IMR-90 (cell line): ENCODE measurements around the gene JPT2. TPM values are rescaled to one million over a fixed set of nuclear protein-coding genes. Genes with fewer than 3 reads are reported as not detected.

ENCODE experiments used
- ATAC-seq: fragments of 200-7000 bp; cut with Tn5 transposase; 2 replicates; pipeline ENCODE4 v1.9.1; 2020; ENCODE audit warnings: low read depth, mild to moderate bottlenecking, moderate library complexity
- BruUV-seq: library from RNA; stranded (reverse); fragments of 400-500 nt; replicated peaks from 2 replicates; lab custom pipeline; 2021; lab: Mats Ljungman, UMichigan
- CTCF ChIA-PET: fragments of 300-600 bp; formaldehyde crosslinking; extraction: SDS; loops from one replicate; lab custom pipeline; 2021; ENCODE audit warnings: antibody characterized with exemption; lab: Yijun Ruan, JAX
- POLR2A ChIA-PET: fragments of 300-600 bp; sonication (Branson Sonifier 250); formaldehyde crosslinking; loops from one replicate; lab custom pipeline; 2022; ENCODE audit warnings: antibody characterized with exemption; ENCODE audit not compliant: unreplicated experiment; lab: Charles Lee
- DNase-seq: peaks from one replicate; pipeline ENCODE4 v3.0.0; 2013
- H2AFZ ChIP-seq: replicated peaks from 2 replicates; pipeline ENCODE3; 2013; ENCODE audit warnings: low read length, mild to moderate bottlenecking; ENCODE audit not compliant: poor library complexity
- H2AK5ac ChIP-seq: 2 replicates; pipeline ENCODE4 v1.6.1; 2013; ENCODE audit warnings: low read depth, low read length, inconsistent platforms
- H2AK9ac ChIP-seq: replicated peaks from 2 replicates; pipeline ENCODE3; 2013; ENCODE audit warnings: mild to moderate bottlenecking, low read depth, low read length, moderate library complexity; ENCODE audit not compliant: poor library complexity
- H2BK120ac ChIP-seq: 2 replicates; pipeline ENCODE4 v1.6.1; 2013; ENCODE audit warnings: low read depth, low read length, inconsistent platforms
- H2BK15ac ChIP-seq: 3 replicates; pipeline ENCODE4 v1.6.1; 2013; ENCODE audit warnings: low read depth, low read length, inconsistent platforms
- H2BK20ac ChIP-seq: 2 replicates; pipeline ENCODE4 v1.6.1; 2013; ENCODE audit warnings: low read depth, mild to moderate bottlenecking, inconsistent platforms, low read length, moderate library complexity
- H2BK5ac ChIP-seq: 2 replicates; pipeline ENCODE4 v1.6.1; 2013; ENCODE audit warnings: mild to moderate bottlenecking, low read depth, low read length, inconsistent platforms; ENCODE audit not compliant: poor library complexity, severe bottlenecking
- H3K14ac ChIP-seq: replicated peaks from 2 replicates; pipeline ENCODE4 v1.6.1; 2013; ENCODE audit warnings: low read depth, low read length, inconsistent platforms
- H3K18ac ChIP-seq: 2 replicates; pipeline ENCODE4 v1.6.1; 2013; ENCODE audit warnings: low read depth, low read length, control low read depth
- H3K23ac ChIP-seq: 2 replicates; pipeline ENCODE4 v1.6.1; 2013; ENCODE audit warnings: low read depth, low read length, inconsistent platforms
- H3K27ac ChIP-seq: 2 replicates; pipeline ENCODE4 v1.5.1; 2013; ENCODE audit warnings: mild to moderate bottlenecking, control low read depth, low read length; ENCODE audit not compliant: insufficient read depth
- H3K27me3 ChIP-seq: 2 replicates; pipeline ENCODE4 v1.6.1; 2013; ENCODE audit warnings: low read length; ENCODE audit not compliant: control insufficient read depth, insufficient read depth
- H3K36me3 ChIP-seq: 2 replicates; pipeline ENCODE4 v1.6.1; 2013; ENCODE audit warnings: low read length, mixed read lengths; ENCODE audit not compliant: control insufficient read depth, insufficient read depth
- H3K4ac ChIP-seq: 2 replicates; pipeline ENCODE4 v1.6.1; 2013; ENCODE audit warnings: low read depth, low read length, inconsistent platforms
- H3K4me1 ChIP-seq: 2 replicates; pipeline ENCODE4 v1.6.1; 2013; ENCODE audit warnings: low read length, mixed read lengths; ENCODE audit not compliant: control insufficient read depth, insufficient read depth
- H3K4me2 ChIP-seq: 2 replicates; pipeline ENCODE4 v1.6.1; 2013; ENCODE audit warnings: low read depth, mild to moderate bottlenecking, control low read depth, low read length, moderate library complexity
- H3K4me3 ChIP-seq: 2 replicates; pipeline ENCODE4 v1.5.1; 2013; ENCODE audit warnings: low read depth, mild to moderate bottlenecking, control low read depth, low read length, moderate library complexity; ENCODE audit not compliant: insufficient read depth
- H3K56ac ChIP-seq: 2 replicates; pipeline ENCODE4 v1.6.1; 2013; ENCODE audit warnings: low read length, inconsistent platforms; ENCODE audit not compliant: insufficient read depth; ENCODE audit errors: extremely low read depth
- H3K79me1 ChIP-seq, 2 experiments: 2 replicates each; pipeline ENCODE4 v1.6.1; 2013; ENCODE audit warnings: low read length in 2 of 2, inconsistent platforms in 1 of 2, low read depth in 1 of 2
- H3K9ac ChIP-seq: 2 replicates; pipeline ENCODE4 v1.6.1; 2013; ENCODE audit warnings: low read depth, low read length, control low read depth
- H3K9me1 ChIP-seq: 2 replicates; pipeline ENCODE4 v1.6.1; 2013; ENCODE audit warnings: low read length, inconsistent platforms; ENCODE audit not compliant: insufficient read depth
- H3K9me3 ChIP-seq: 2 replicates; pipeline ENCODE4 v1.6.1; 2013; ENCODE audit warnings: low read length; ENCODE audit not compliant: control insufficient read depth, insufficient read depth
- H4K20me1 ChIP-seq: 2 replicates; pipeline ENCODE4 v1.6.1; 2013; ENCODE audit warnings: low read length, inconsistent platforms; ENCODE audit not compliant: insufficient read depth
- H4K5ac ChIP-seq: 2 replicates; pipeline ENCODE4 v1.6.1; 2013; ENCODE audit warnings: mild to moderate bottlenecking, low read depth, low read length, control low read depth
- H4K8ac ChIP-seq, 2 experiments: 2 replicates each; pipeline ENCODE4 v1.6.1; 2013; ENCODE audit warnings: low read depth in 2 of 2, low read length in 2 of 2, control low read depth in 1 of 2, inconsistent platforms in 1 of 2
- H4K91ac ChIP-seq: 2 replicates; pipeline ENCODE4 v1.6.1; 2013; ENCODE audit warnings: low read depth, low read length, inconsistent platforms; ENCODE audit not compliant: insufficient read depth
- BHLHE40 ChIP-seq: fragments of 150-350 bp; IDR thresholded peaks from 2 replicates; pipeline ENCODE4 v1.6.1; 2016; ENCODE audit warnings: mild to moderate bottlenecking, low read depth, low read length
- CHD1 ChIP-seq: IDR thresholded peaks from 2 replicates; pipeline ENCODE4 v1.6.1; 2012; ENCODE audit warnings: low read depth, low read length, improper control_type of control experiment
- RFX5 ChIP-seq: IDR thresholded peaks from 2 replicates; pipeline ENCODE4 v1.8.0; 2012; ENCODE audit warnings: low read depth, mild to moderate bottlenecking, low read length, moderate library complexity
- SMC3 ChIP-seq: fragments of 150-350 bp; IDR thresholded peaks from 2 replicates; pipeline ENCODE4 v1.6.1; 2016; ENCODE audit warnings: low read depth, mild to moderate bottlenecking, antibody characterized with exemption, low read length, moderate library complexity
- USF2 ChIP-seq: fragments of 150-350 bp; IDR thresholded peaks from 2 replicates; pipeline ENCODE4 v1.6.1; 2017; ENCODE audit warnings: mild to moderate bottlenecking, antibody characterized with exemption, low read length, low read depth
- WGBS, 2 experiments: methylation state at CpG; one replicate each; pipeline versions ENCODE4 v1.1.5 to v1.1.7; 2013; ENCODE audit warnings: missing lambda C conversion rate in 2 of 2; ENCODE audit not compliant: insufficient read length in 1 of 2; ENCODE audit errors: extremely low coverage in 2 of 2; 5-methylcytosine and 5-hydroxymethylcytosine counted together
- dilution Hi-C: fragments of 300-500 bp; cut with HindIII; formaldehyde crosslinking; loops from one replicate; pipeline ENCODE4 v1.14.3; 2018; ENCODE audit warnings: low sequenced_read_pairs; ENCODE audit not compliant: unreplicated experiment
- in situ Hi-C: fragments of 300-500 bp; cut with MboI; formaldehyde crosslinking; loops from 3 replicates; pipeline ENCODE4 v1.14.3; 2019; ENCODE audit warnings: low sequenced_read_pairs, inconsistent platforms, mixed read lengths
- intact Hi-C: fragments of 100-400 bp; cut with micrococcal nuclease; formaldehyde crosslinking; loops from 2 replicates; pipeline ENCODE4 v1.10.0; 2022
- polyA plus RNA-seq, 3 experiments: library from polyadenylated mRNA; depleted of rRNA; stranded (reverse); fragments of >200 nt; gene quantifications; 2 replicates each; pipeline ENCODE4 v1.2.3, GENCODE V29; 2012; ENCODE audit warnings: low replicate concordance in 1 of 3
- total RNA-seq: library from RNA; depleted of rRNA; stranded (reverse); fragments of >200 nt; gene quantifications from 2 replicates; pipeline ENCODE4 v1.2.3, GENCODE V29; 2012

Gene JPT2
- total and polyA plus RNA-seq, 2 of the 4 experiments (the other 2 are of a cell fraction), result 40.0 to 41.5 TPM

- CTCF ChIA-PET, result no interaction called here
- no peak overlapping the region for H2BK5ac ChIP-seq
- peaks cover 41% of the 10 kb centered on the region for H4K20me1 ChIP-seq
- H3K14ac ChIP-seq, result no peak overlapping the region
- BruUV-seq, result no TSS peak
- ATAC-seq, result no peak
- H2AK5ac ChIP-seq, result no peak overlapping the region
- H2AK9ac ChIP-seq, result no peak overlapping the region
- no peaks in the 10 kb centered on the region for H3K27me3 ChIP-seq
- peaks cover 55% of the 10 kb centered on the region for H3K36me3 ChIP-seq
- H2BK15ac ChIP-seq, result no peak overlapping the region
- no peak overlapping the region for H4K91ac ChIP-seq
- no peaks in the 10 kb centered on the region for H3K9me3 ChIP-seq
- intact Hi-C loops (no loop called here), dilution Hi-C loops (no loop called here), in situ Hi-C loops (no loop called here)
- no peak for DNase-seq
- no peak overlapping the region for H3K18ac ChIP-seq
- peaks cover 29 to 59% of the 10 kb centered on the region in 2 experiments for H3K79me1 ChIP-seq
- H3K4me2 ChIP-seq, result no peak overlapping the region
- H3K23ac ChIP-seq, result no peak overlapping the region
- H2BK120ac ChIP-seq, result no peak overlapping the region
- TF ChIP-seq CHD1 (no peak), SMC3 (no peak), USF2 (no peak), BHLHE40 (no peak), RFX5 (no peak)
- no peak overlapping the region for H2AFZ ChIP-seq
- H3K4me3 ChIP-seq, result no peak overlapping the region
- H3K4me1 ChIP-seq, result peaks cover 3% of the 10 kb centered on the region; the same call in 1 of the 2 replicates
- POLR2A ChIA-PET, result no interaction called here
- WGBS, 2 experiments, result 80% methylated on average over 1 of the region's 4 CpGs; no CpG with 5 or more reads in 1 of the 2 experiments
- H3K56ac ChIP-seq, result no peak overlapping the region
- no peak overlapping the region for H3K4ac ChIP-seq
- H4K8ac ChIP-seq, result no peak overlapping the region
- no peak overlapping the region for H3K27ac ChIP-seq
- H3K9me1 ChIP-seq, result peaks cover 30% of the 10 kb centered on the region
- H4K5ac ChIP-seq, result no peak overlapping the region
- H2BK20ac ChIP-seq, result no peak overlapping the region
- no peak overlapping the region for H3K9ac ChIP-seq
Measured at GRCh38 chr16:1650131-1650530, 27.9 kb upstream of the JPT2 start.
